Coronary artery (tissue), 2 donors: ENCODE measurements around the gene EBF4.

Experiments used
- DNase-seq: peaks from one replicate; pipeline ENCODE4 v3.0.0-alpha.2; 2017; ENCODE audit warnings: low spot score
- H3K27ac ChIP-seq, 2 donors: fragments of 200-600 bp; sonication (generic); one replicate each; pipeline ENCODE4 v1.5.1; 2016 to 2019
- H3K4me3 ChIP-seq: fragments of 200-600 bp; sonication (generic); 2 replicates; pipeline ENCODE4 v1.5.1; 2016; ENCODE audit warnings: mild to moderate bottlenecking, moderate library complexity
- TF ChIP-seq, protein P1 (sequence below): fragments of 200-600 bp; sonication (generic); IDR thresholded peaks from one replicate; pipeline ENCODE4 v1.5.1; 2019; ENCODE audit warnings: antibody characterized with exemption

EBF4 gene

DNA sequence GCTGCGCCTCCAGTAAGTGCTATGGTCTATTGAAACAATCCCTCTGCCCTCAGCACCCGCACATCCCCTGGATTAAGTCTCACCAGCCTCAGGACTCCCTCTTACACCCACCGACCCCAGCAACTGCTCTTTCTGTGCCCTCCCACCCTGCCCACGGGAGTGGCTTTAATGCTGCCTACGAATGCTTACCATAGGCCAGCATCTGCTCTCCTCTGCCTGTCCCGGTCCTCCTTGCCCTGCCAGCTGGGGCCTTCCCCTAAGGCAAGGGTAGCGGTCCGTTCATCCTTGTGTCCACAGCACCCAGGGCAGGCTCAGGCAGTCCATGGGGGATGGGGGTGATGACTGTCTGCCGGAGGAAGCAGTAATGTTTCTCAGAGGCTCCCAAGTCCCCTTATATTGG is 4.1 kb downstream of the EBF4 start:
- Histone ChIP-seq H3K27ac (no peak overlapping the region), H3K4me3 (no peak overlapping the region)
- DNase-seq: peak; percentile 28
- TF ChIP-seq, protein P1, sequence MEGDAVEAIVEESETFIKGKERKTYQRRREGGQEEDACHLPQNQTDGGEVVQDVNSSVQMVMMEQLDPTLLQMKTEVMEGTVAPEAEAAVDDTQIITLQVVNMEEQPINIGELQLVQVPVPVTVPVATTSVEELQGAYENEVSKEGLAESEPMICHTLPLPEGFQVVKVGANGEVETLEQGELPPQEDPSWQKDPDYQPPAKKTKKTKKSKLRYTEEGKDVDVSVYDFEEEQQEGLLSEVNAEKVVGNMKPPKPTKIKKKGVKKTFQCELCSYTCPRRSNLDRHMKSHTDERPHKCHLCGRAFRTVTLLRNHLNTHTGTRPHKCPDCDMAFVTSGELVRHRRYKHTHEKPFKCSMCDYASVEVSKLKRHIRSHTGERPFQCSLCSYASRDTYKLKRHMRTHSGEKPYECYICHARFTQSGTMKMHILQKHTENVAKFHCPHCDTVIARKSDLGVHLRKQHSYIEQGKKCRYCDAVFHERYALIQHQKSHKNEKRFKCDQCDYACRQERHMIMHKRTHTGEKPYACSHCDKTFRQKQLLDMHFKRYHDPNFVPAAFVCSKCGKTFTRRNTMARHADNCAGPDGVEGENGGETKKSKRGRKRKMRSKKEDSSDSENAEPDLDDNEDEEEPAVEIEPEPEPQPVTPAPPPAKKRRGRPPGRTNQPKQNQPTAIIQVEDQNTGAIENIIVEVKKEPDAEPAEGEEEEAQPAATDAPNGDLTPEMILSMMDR: no peak

DNA sequence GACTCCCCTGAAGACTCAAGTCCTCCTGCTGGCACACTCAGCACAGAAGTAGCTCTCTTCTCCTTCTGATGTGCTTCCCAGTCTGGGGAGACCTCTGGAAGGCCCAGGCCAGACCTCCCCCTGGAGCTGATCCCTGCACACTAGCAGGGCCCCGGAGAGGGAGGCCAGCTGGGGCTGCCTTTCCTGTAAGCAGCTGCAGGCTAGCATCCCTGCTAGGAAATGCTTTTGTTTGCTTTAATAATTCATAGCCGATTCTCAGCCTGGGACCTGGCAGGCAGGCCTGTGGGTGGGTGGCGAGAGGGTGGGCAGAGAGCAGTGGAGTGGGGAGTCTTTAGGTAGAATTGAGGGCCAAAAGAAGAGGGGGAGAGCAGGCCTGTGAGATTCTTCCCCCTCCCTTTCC is 5.2 kb downstream of the EBF4 start:
- Histone ChIP-seq H3K4me3 (no peak overlapping the region), H3K27ac (no peak overlapping the region)
- TF ChIP-seq, protein P1: no peak
- DNase-seq: peak; percentile 67

DNA sequence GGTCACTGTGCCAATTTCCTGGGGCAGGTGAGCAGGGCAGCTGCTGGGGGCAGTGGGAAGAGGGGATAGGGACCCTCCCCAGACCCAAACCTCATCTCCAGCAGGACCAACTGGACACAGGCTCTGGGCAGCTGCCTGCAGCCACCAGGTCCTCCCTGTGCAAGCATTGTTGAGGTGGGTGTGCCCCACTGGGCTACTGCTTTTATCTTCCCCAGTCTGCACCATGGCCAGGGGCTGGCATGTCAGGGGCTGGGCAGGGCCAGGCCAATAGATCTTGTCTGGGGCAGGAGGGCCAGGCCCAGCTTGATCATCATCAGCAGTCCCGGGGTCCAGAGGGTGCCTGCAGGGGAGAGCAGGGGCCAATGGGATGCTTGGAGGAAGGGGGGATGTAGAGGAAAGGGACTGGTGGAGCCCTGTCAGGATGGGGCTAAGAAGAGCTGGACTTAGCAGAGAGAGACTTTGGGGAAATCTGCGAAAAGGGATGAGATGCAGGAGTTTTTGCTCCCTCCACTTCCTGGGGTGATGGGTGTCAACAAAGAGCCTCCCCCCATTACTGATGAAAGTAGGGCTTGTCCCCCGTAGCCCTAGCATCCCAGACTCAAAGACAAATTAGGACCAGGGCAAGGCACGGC is 5.7 kb downstream of the EBF4 start:
- Histone ChIP-seq H3K4me3 (no peak overlapping the region), H3K27ac (no peak overlapping the region)
- TF ChIP-seq, protein P1: no peak
- peak; percentile 65 for DNase-seq

DNA sequence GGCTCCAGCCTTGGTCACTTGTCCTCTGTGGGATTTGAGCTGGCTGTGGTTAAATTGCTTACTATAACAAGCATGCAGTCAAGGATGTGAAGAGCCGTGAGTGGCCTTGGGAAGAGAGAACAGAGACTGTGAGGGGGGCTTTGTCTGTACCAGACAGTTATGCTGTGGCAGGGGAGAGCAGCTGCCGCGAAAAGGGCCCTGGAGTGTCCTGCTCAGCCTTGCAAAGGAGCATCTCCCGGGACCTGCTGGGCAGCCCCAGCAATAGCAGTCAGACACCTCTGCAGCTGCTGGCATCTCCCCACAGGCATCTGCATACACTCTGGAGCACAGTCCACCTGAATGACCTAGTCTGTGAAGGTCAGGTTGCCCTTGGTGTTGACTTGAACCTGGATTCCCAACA is 6.3 kb downstream of the EBF4 start:
- peak; percentile 49 for DNase-seq
- TF ChIP-seq, protein P1: no peak
- Histone ChIP-seq H3K27ac (no peak overlapping the region), H3K4me3 (no peak overlapping the region)

DNA sequence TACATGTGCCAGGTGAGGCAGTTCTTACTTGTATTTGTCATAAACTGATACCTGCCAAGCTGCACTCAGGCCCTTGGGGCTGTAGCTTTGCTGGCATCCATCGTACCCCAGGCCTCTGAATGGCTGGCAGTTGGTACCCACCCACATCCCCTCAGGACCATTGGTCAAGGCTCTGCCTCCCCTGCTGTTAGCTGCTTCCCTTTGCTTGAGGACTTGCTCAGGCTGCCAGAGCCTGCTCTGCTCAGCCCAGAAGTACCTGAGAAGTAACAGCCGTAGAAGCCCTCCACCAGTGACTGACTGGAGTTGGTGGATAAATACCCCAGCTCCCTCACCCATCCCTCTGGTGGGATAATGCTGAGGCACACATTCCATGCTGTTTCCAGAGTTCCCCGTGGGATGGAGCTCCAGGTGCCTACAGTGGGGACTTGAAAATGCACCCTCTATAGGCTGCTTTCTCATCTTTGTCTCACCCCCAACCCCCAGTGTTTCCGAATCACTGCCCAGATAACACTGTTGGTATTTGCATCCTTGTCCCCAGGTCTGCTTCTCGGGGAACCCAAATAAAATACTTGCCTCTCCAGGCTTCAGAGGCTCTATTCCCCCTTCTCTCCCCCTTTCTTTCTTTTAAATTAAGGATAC is 7.3 kb downstream of the EBF4 start:
- Histone ChIP-seq H3K4me3 (no peak overlapping the region), H3K27ac (no peak overlapping the region)
- DNase-seq: peak; percentile 66
- TF ChIP-seq, protein P1: no peak

DNA sequence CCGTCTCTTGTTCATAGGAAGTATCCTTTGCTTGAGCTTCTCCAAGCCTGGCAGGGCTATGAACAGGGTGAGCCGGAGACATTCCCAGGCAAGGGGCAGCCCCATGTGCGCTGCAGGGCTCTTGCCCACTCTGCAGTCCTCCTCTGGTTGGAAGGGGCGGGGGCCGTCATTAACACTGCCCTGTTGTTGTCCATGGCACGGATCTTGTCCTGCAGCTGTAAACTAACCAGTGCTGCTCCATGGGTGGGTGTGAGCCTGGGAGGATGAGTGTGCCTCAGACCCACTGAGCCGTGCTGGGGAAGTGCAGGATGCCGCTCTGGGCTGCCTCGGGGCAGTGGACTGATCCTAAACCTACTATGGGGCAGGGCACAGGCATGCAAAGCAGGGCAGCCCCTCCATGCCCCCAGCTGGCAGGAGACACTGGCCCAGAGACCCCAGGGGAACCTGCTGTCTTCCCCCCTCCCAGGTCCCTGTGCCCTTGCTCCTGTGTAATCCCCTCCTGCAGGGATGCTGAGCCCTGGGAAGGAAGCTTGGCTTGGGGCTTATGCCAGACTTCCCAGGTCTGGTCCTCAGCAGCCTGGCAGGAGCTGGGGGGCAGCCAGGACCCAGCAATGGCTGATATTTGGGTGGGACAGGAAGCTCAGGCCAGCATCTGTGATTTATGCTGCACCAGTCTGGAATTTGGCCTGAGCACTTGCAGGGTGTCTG is 8.5 kb downstream of the EBF4 start:
- no peak overlapping the region for H3K4me3 ChIP-seq
- H3K27ac ChIP-seq: no peak overlapping the region
- DNase-seq: peak; percentile 67
- TF ChIP-seq, protein P1: no peak

DNA sequence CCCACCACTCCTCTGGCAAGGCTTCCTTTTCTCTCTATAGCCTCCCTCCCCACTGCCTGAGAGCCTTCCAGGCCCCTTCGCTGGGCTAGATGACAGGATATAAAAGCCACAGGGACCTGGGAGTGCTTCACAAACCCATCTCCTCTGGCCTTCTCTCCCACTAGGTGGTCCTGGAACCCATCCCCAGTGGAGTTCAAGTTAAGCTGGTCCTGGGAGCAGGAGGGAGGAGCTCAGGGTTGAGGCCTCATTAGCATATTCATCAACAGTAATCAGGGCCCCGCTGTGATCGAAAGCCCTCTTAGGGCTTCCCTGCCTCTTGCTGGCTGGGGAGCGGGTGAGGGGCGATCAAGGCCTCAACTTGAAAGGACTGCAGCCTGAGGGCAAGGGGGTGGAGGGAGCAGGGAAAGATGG is 9.1 kb downstream of the EBF4 start:
- TF ChIP-seq, protein P1: no peak
- peak; percentile 22 for DNase-seq
- Histone ChIP-seq H3K27ac (no peak overlapping the region), H3K4me3 (no peak overlapping the region)
